Adrenal gland (tissue), 5 donors: ENCODE measurements around the gene GALNT16.

Source experiments
- CTCF ChIP-seq, 6 experiments: fragments of 450-650 bp in 4 of 6; fragments of 200-600 bp in 2 of 6; sonication (generic) in 1 of 6; IDR thresholded peaks; 1 replicate in 5 of 6; 2 replicates in 1 of 6; pipeline versions ENCODE4 v1.5.1 to v1.8.0; 2016 to 2021; ENCODE audit warnings: antibody characterized with exemption in 6 of 6, mild to moderate bottlenecking in 2 of 6, moderate library complexity in 1 of 6
- POLR2A ChIP-seq, 2 donors: fragments of 450-650 bp; IDR thresholded peaks; one replicate each; pipeline ENCODE4 v1.6.1; 2017; ENCODE audit warnings: antibody characterized with exemption in 2 of 2, mild to moderate bottlenecking in 2 of 2, moderate library complexity in 1 of 2
- donor health status: DM: no; HTN: no; CAD: no.

GRCh38 chr14:69244946-69245345 is 15.0 kb upstream of the GALNT16 start:
- TF ChIP-seq CTCF (IDR thresholded peaks at IDR 0.05), result no peak
- no peak for TF ChIP-seq POLR2A (IDR thresholded peaks at IDR 0.05)
